GM21526 (cell line): Measurements from ENCODE around the gene CCN6.
A peak's percentile ranks its signal among the peaks of the same experiment; 100 is the strongest.
"Not testable (repeated sequence)": the region's sequence is repeated elsewhere in the genome, so short reads cannot be mapped to it uniquely, and the experiment has no call there.

ENCODE experiments used
- ATAC-seq: cut with Tn5 transposase; IDR thresholded peaks from one replicate; pipeline ENCODE4 v1.9.1; 2021; ENCODE audit warnings: moderate library complexity; ENCODE audit not compliant: unreplicated experiment, low FRiP score

CCN6 gene

GRCh38 chr6:112029045-112029822 lies 24.7 kb upstream of the CCN6 start:
- peak; percentile 58 for ATAC-seq

- ATAC-seq, result no peak
Measured at GRCh38 chr6:112030206-112030960, 23.5 kb upstream of the CCN6 start.

DNA sequence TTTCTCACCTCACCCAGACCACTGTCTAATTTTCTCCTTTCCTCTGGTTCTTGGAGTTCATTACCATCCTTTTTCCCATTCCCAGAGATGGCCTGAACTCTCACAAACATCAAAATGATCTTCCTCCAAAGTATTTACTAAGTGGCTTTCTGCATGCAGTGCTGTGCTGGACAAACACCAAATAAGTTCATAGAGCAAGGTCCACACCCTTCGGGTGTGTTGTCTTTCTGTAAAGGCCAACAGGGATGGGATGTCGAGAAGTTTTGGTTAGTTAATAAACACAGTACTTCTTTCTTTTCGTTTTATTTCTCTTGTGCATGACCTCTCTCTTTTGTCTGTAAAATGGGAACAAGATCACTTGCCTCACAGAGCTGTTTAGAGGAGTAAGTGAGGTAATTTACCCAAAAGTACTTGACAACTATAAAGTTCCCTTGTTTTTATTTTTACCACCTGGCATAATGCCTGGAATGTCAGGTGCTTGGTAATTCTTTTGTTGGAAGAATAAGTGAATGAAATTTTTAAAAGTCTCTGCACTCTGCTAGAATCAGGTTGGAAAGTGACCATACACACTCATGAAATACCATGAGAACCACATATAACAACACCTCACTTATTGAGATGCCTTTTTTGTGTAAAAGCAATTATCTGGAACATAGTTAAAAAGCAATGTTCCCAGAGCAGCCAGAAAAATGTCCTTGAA lies 22.8 kb upstream of the CCN6 start:
- no peak for ATAC-seq

DNA sequence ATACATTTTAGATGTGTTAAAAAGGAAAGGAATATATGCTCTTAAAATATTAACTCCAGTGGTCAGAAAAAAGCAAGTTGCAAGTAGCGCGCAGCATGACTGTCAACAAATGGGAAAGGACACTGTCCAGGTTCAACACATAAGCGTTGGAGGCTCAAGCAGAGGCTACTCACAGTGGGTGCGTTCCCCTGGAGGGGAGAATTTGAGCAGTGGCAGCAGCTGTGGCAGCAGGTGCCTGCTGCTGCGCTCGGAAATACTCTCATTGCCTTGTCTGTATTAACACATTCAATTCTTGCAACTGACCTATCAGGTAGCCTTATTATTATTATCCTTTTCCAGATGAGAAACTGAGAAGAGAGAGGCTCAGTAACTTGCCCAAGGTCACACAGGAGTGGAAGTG lies 21.9 kb upstream of the CCN6 start:
- no peak for ATAC-seq

DNA sequence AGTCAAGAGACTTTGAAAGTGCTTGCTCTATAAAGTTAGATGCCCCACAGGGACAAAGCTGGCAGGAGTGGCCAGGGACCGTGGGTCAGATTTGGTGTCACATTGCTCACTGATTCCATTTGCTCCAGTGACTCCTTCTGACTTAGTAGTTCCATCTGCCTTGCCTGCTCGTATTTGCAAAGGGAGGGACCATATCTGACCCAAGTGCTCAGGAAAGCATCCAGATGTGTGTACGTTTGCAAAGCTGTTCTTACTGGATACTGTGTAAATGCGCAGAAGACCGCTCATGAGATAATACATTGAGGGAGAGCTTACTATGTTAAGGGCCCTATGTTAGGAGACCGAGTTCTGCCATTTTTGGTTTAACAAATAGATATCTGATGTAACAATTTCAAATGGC lies 21.2 kb upstream of the CCN6 start:
- ATAC-seq, result no peak

GRCh38 chr6:112033791-112034615 lies 19.9 kb upstream of the CCN6 start:
- no peak for ATAC-seq

DNA sequence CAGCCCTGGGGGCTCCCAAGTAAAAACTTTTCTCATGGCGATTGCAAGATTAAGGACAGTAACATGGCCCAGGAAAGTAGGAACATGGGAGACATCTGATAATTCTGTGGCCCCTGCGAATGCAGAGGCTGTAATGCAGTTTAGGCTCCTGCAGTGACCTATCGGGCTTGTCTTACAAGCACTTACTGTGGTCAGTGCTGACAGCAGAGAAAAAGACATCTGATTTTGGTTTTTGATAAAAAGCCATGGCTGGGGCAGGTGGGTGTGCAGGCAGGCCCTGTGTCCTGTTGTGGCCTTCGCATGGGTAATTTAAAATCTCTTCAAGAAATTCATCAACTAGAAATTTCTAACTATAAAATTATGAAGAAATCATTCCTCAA lies 19.3 kb upstream of the CCN6 start:
- ATAC-seq, result no peak

DNA sequence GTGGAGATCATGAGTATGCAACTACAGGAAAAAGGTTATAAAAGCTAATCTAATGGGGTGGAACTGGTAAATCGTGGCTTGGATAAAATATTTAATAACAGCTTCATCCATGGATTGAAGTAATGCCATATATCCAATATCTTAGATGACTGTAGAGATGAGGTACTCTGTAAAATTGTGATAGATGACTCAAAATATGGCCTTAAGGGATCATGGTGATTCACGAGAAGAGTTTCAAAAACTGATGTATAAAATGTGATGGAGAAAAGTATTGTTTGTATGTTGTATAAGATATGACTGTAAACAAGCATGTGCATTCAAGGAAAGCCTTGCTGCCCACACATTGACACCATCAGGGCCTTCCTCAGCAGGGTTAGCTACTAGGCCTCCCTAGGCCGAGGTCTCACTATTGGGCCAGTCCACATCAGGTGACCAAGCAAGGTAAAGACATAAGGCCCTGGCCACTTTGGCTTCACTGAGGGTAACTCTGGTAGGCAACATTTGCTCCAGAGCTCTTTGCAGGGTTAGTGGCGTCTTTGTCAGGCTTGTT lies 17.7 kb upstream of the CCN6 start:
- ATAC-seq, result no peak

- ATAC-seq, result no peak
Measured at GRCh38 chr6:112037783-112038216, 16.1 kb upstream of the CCN6 start.

DNA sequence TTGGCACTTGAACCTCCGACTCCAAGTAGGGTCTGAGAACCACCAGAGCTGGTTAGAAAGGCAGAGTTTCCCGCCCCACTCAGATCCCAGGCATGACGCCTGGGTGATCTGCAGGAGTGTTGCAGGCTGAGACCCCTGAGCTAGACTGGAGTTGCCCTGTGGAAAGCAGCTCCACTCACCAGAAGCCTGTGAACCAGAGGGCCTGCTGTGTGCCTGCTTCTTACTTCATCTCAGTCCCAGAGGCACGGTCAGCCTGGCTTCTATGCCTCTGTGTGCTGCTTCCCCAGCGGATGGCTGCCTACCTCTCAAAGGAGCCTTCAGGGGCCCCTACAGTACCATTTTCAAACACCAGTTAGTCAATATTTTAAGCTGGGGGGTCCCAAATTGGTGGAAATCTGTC lies 15.6 kb upstream of the CCN6 start:
- no peak for ATAC-seq

- no peak for ATAC-seq
Measured at GRCh38 chr6:112038756-112039430, 15.0 kb upstream of the CCN6 start.

GRCh38 chr6:112039431-112039770 lies 14.5 kb upstream of the CCN6 start:
- no peak for ATAC-seq

DNA sequence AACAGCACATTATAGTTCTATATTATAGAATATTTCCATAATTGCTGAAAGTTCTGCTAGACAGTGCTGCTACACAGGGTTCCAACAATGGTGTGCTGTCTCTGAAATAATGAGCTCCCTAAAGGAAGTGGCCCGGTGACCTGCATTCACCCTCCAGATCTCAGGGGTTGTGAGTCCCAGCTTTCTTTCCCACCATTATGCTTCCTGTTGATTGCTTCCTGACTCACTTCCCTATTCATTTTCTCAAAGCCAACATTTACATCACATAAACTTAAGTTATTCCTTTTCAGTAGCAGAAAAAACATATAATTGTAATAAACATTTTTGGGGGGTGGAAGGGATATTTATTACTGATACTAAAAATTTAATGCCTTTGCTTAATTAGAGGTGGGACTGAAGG lies 12.9 kb upstream of the CCN6 start:
- ATAC-seq, result no peak

DNA sequence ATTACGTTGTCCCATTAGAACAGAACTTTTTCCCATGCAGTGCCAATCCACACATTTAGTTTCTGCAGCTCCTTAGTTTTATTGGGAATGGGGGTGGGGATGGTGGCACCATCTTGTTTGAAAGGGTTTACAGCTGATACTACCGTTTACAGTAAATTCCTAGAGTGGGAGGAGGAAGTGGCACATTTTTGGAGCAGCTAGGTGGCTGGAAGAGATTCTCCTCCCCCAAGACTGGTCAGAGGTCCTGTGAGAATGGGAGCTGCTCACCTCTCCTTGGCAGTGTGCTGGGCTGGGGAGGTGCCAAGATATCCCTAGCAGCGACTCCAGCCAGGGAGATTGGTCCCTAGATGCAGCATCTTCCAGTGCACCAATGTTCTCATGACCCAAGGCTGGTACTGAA lies 12.4 kb upstream of the CCN6 start:
- ATAC-seq, result no peak

DNA sequence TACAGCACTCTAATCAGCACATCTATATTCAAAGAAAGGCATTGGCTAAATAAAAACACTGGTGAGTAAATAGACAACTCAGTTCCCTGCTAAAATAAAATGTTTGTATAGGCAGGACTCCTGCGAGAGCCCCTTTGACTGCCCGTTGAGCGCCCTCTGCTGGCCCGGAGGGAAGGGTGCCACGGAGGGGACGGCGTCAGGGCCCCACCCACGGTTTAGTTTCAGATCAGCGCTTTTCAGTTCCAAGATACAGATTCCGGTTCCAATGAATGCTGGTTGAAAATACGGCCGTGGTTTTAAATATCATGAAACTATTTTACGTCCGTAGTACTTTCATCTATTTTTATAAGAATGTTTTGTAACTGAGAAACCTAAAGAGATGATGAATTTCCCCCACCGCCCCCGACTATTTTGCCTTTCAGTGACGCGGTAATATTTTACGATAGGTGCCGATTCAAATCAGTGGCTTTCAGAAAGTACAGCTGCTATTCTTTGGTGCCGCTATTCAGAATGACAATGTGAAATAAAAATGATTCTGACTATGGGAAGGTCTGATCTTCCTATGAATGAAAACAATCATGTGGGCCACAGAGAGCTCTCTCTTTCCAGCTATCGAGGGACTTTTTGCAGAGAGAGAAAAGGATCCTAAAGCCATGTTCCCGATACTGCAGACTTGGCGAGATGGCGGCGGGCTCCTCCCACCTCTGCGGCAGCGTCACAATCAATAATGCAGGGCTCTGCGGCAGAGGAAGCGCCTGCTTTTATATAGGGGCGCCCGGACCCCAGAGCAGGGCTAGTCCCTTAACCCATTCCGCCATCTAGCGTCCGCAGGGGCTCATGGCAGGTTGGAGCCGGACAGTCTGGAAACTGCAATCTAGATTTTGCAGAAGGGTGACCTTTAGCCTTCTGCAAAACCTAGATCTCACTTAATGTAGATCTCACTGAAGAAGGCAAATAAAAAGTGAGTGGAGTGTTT lies 10.6 kb upstream of the CCN6 start:
- peak; percentile 93 for ATAC-seq

- no peak for ATAC-seq
Measured at GRCh38 chr6:112044196-112044595, 9.7 kb upstream of the CCN6 start.

- no peak for ATAC-seq
Measured at GRCh38 chr6:112044856-112045255, 9.0 kb upstream of the CCN6 start.

GRCh38 chr6:112047523-112047922 lies 6.4 kb upstream of the CCN6 start:
- ATAC-seq, result not testable (repeated sequence)
